Esophagus muscularis mucosa (tissue), 4 donors: ENCODE data around the gene RNF40. TPM values are rescaled to one million over a fixed set of nuclear protein-coding genes. Genes with fewer than 3 reads are reported as not detected.
"Not testable (repeated sequence)": the region's sequence is repeated elsewhere in the genome, so short reads cannot be mapped to it uniquely, and the experiment has no call there.

Experiments
- DNase-seq: peaks from one replicate; pipeline ENCODE4 v3.0.0-alpha.2; 2017; ENCODE audit errors: extremely low spot score
- H3K27ac ChIP-seq, 4 donors: fragments of 200-600 bp; sonication (generic); replicated peaks in 1 of 4; 1 replicate in 3 of 4; 2 replicates in 1 of 4; pipeline ENCODE4 v1.5.1; 2016 to 2019; ENCODE audit warnings: mild to moderate bottlenecking in 1 of 4
- H3K27me3 ChIP-seq, 4 donors: fragments of 200-600 bp; sonication (generic); one replicate each; pipeline versions ENCODE4 v1.5.1 to v1.6.0; 2016 to 2019
- H3K36me3 ChIP-seq, 4 donors: fragments of 200-600 bp; sonication (generic); one replicate each; pipeline ENCODE4 v1.5.1; 2016 to 2019
- H3K4me1 ChIP-seq, 4 donors: fragments of 200-600 bp; sonication (generic); one replicate each; pipeline ENCODE4 v1.5.1; 2016 to 2019
- H3K4me3 ChIP-seq, 4 donors: fragments of 200-600 bp; sonication (generic); 1 replicate in 2 of 4; 2 replicates in 2 of 4; pipeline ENCODE4 v1.5.1; 2016 to 2019; ENCODE audit warnings: mild to moderate bottlenecking in 4 of 4, moderate library complexity in 1 of 4
- H3K9me3 ChIP-seq, 4 donors: fragments of 200-600 bp; sonication (generic); 1 replicate in 3 of 4; 2 replicates in 1 of 4; pipeline ENCODE4 v1.5.1; 2016 to 2019
- CTCF ChIP-seq, 3 experiments: fragments of 200-600 bp in 2 of 3; fragments of 450-650 bp in 1 of 3; sonication (generic) in 2 of 3; IDR thresholded peaks; one replicate each; pipeline ENCODE4 v1.5.1; 2017 to 2019; ENCODE audit warnings: antibody characterized with exemption in 3 of 3, mild to moderate bottlenecking in 2 of 3, moderate library complexity in 1 of 3
- EP300 ChIP-seq: sonication (generic); formaldehyde crosslinking; IDR thresholded peaks from one replicate; pipeline ENCODE4 v1.6.1; 2017; ENCODE audit warnings: antibody characterized with exemption
- POLR2A ChIP-seq: fragments of 450-650 bp; IDR thresholded peaks from one replicate; pipeline ENCODE4 v1.6.1; 2017; ENCODE audit warnings: antibody characterized with exemption, moderate library complexity, mild to moderate bottlenecking, low read depth
- POLR2AphosphoS5 ChIP-seq, 2 donors: sonication (generic); formaldehyde crosslinking; IDR thresholded peaks; one replicate each; pipeline ENCODE4 v1.6.1; 2017; ENCODE audit warnings: antibody characterized with exemption in 2 of 2
- WGBS: methylation state at CpG from one replicate; pipeline ENCODE4 v1.1.5; 2018; 5-methylcytosine and 5-hydroxymethylcytosine counted together
- intact Hi-C: fragments of 100-400 bp; cut with DNase I; formaldehyde crosslinking; loops from one replicate; pipeline ENCODE4 v1.15.1; 2023
- total RNA-seq, 4 donors: library from RNA; depleted of rRNA; stranded (reverse); fragments of >200 nt; gene quantifications; one replicate each; pipeline versions ENCODE4 v1.1.0 to v1.2.1, GENCODE V29; 2016

The RNF40 gene
- total RNA-seq, 4 donors from 2014 or later, result 61.9 to 86.9 (median 67.0) TPM

- TF ChIP-seq POLR2AphosphoS5 (IDR thresholded peaks at IDR 0.05), result no peak
- TF ChIP-seq EP300, result no peak
- TF ChIP-seq CTCF (IDR thresholded peaks at IDR 0.05), result no peak
- TF ChIP-seq POLR2A, result no peak
These were observed 40.8 kb downstream of the RNF40 start for GRCh38 chr16:30802936-30803335.

DNA sequence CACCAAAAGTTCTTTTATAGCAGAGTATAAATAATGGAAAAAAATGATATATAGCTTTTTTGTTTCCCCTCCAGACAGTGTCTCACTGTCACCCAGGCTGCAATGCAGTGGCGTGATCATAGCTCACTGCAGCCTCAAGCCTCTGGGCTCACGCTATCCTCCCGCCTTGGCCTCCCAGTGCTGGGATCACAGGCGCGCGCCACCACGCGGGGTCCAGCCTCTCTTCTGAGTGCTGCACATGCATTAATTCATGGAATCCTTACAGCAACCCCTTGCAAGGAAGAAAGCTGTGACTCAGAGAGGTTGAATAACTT is 42.9 kb downstream of the RNF40 start:
- Histone ChIP-seq H3K27ac (peak overlapping the region; percentile 87 to 95 (median 91)), H3K4me3 (peak overlapping the region; percentile 77 to 87 (median 82)), H3K36me3 (no peaks in the 10 kb centered on the region), H3K27me3 (no peaks in the 10 kb centered on the region), H3K4me1 (peaks cover 10 to 24% (median 21%) of the 10 kb centered on the region in 4 donors), H3K9me3 (no peaks in the 10 kb centered on the region)
- no peak for DNase-seq
- 33% methylated on average over 8 of the region's 8 CpGs for WGBS
- no peak for TF ChIP-seq POLR2A
- no peak for TF ChIP-seq EP300
- TF ChIP-seq POLR2AphosphoS5 (IDR thresholded peaks at IDR 0.05), result no peak
- TF ChIP-seq CTCF (IDR thresholded peaks at IDR 0.05), result no peak
- intact Hi-C loops, result loop anchor here (2.0 kb wide), 1 partner anchor 18 kb away; the partner anchor contains the start of gene ZNF629

More at GRCh38 chr16:30802936-30803335, 40.8 kb downstream of the RNF40 start:
- H3K9me3 ChIP-seq, result no peaks in the 10 kb centered on the region
- DNase-seq, result no peak
- intact Hi-C loops, result no loop called here
- H3K4me3 ChIP-seq, result no peak overlapping the region
- H3K27me3 ChIP-seq, result no peaks in the 10 kb centered on the region
- H3K36me3 ChIP-seq, result no peaks in the 10 kb centered on the region
- H3K4me1 ChIP-seq, result peaks cover 10 to 24% (median 21%) of the 10 kb centered on the region in 4 donors
- WGBS, result 64% methylated on average over 3 of the region's 3 CpGs
- H3K27ac ChIP-seq, result no peak overlapping the region

GRCh38 chr16:30805370-30806169 is 43.4 kb downstream of the RNF40 start:
- H3K36me3 ChIP-seq, result no peaks in the 10 kb centered on the region
- H3K9me3 ChIP-seq, result no peaks in the 10 kb centered on the region
- 0% methylated on average over 2 of the region's 62 CpGs for WGBS
- no peaks in the 10 kb centered on the region for H3K27me3 ChIP-seq
- TF ChIP-seq POLR2AphosphoS5 (IDR thresholded peaks at IDR 0.05), result peak; percentile 92 to 98
- peak in 1 of 3 experiments; percentile 12 for TF ChIP-seq CTCF (IDR thresholded peaks at IDR 0.05)
- no peak for TF ChIP-seq EP300
- peak; percentile 88 for TF ChIP-seq POLR2A
- intact Hi-C loops, result loop anchor here (2.0 kb wide), 1 partner anchor 19 kb away; the partner anchor contains the start of gene ZNF629
- DNase-seq, result peak; percentile 95
- peak overlapping the region; percentile 87 to 95 (median 91) for H3K27ac ChIP-seq
- peak overlapping the region; percentile 77 to 87 (median 82) for H3K4me3 ChIP-seq
- peaks cover 10 to 24% (median 21%) of the 10 kb centered on the region in 4 donors for H3K4me1 ChIP-seq

DNA sequence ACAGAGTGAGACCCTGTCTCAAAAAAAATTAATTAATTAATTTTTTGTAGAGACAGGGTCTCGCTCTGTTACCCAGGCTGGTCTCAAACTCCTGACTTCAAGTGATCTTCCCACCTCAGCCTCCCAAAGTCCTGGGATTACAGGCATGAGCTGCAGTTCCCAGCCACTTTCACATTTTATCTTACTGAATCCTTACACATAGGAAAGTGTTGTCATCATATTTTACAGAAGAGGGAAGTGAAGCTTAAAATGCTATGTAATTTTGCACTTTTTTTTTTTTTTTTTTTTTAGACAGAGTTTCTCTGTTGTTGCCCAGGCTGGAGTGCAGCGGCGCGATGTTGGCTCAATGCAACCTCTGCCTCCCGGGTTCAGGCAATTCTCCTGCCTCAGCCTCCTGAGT is 46.0 kb downstream of the RNF40 start:
- TF ChIP-seq EP300 (no peak), POLR2AphosphoS5 (IDR thresholded peaks at IDR 0.05) (no peak), CTCF (IDR thresholded peaks at IDR 0.05) (no peak), POLR2A (no peak)
- Histone ChIP-seq H3K27me3 (no peaks in the 10 kb centered on the region), H3K36me3 (no peaks in the 10 kb centered on the region), H3K4me1 (peaks cover 10 to 24% (median 21%) of the 10 kb centered on the region in 4 donors), H3K4me3 (no peak overlapping the region), H3K27ac (no peak overlapping the region), H3K9me3 (no peaks in the 10 kb centered on the region)
- 89% methylated on average over 5 of the region's 5 CpGs for WGBS
- intact Hi-C loops, result no loop called here
- no peak for DNase-seq

- H3K27me3 ChIP-seq, H3K27ac ChIP-seq, intact Hi-C loops, H3K9me3 ChIP-seq, H3K36me3 ChIP-seq, H3K4me3 ChIP-seq, DNase-seq: not testable (repeated sequence)
- peaks cover 18 to 31% (median 28%) of the 10 kb centered on the region in 4 donors for H3K4me1 ChIP-seq
- WGBS, result 74% methylated on average over 5 of the region's 5 CpGs
These were observed 46.8 kb downstream of the RNF40 start for GRCh38 chr16:30808890-30809426.

DNA sequence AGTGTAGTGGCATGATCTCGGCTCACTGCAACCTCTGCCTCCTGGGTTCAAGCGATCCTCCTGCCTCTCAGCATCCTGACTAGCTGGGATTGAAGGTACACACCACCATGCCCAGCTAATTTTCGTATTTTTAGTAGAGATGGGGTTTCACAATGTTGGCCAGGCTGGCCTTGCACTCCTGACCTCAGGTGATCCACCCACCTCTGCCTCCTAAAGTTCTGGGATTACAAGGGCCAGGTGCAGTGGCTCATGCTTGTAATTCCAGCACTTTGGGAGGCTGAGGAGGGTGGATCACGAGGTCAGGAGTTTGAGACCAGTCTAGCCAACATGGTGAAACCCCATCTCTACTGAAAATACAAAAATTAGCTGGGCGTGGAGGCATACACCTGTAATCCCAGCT is 47.6 kb downstream of the RNF40 start:
- H3K4me3 ChIP-seq, intact Hi-C loops, DNase-seq, H3K27ac ChIP-seq, H3K9me3 ChIP-seq, H3K36me3 ChIP-seq, H3K27me3 ChIP-seq: not testable (repeated sequence)
- H3K4me1 ChIP-seq, result peaks cover 19 to 34% (median 33%) of the 10 kb centered on the region in 4 donors
- WGBS, result 89% methylated on average over 5 of the region's 5 CpGs
